HG03139 (cell line): ENCODE data around the gene RBM15.
A peak's percentile ranks its signal among the peaks of the same experiment; 100 is the strongest.

ENCODE experiments used
- ATAC-seq: cut with Tn5 transposase; IDR thresholded peaks from one replicate; pipeline ENCODE4 v1.9.1; 2021; ENCODE audit not compliant: unreplicated experiment

RBM15 gene, protein sequence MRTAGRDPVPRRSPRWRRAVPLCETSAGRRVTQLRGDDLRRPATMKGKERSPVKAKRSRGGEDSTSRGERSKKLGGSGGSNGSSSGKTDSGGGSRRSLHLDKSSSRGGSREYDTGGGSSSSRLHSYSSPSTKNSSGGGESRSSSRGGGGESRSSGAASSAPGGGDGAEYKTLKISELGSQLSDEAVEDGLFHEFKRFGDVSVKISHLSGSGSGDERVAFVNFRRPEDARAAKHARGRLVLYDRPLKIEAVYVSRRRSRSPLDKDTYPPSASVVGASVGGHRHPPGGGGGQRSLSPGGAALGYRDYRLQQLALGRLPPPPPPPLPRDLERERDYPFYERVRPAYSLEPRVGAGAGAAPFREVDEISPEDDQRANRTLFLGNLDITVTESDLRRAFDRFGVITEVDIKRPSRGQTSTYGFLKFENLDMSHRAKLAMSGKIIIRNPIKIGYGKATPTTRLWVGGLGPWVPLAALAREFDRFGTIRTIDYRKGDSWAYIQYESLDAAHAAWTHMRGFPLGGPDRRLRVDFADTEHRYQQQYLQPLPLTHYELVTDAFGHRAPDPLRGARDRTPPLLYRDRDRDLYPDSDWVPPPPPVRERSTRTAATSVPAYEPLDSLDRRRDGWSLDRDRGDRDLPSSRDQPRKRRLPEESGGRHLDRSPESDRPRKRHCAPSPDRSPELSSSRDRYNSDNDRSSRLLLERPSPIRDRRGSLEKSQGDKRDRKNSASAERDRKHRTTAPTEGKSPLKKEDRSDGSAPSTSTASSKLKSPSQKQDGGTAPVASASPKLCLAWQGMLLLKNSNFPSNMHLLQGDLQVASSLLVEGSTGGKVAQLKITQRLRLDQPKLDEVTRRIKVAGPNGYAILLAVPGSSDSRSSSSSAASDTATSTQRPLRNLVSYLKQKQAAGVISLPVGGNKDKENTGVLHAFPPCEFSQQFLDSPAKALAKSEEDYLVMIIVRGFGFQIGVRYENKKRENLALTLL

GRCh38 chr1:110338886-110339406, at the start of gene RBM15:
RBM15 (plus strand) TSS chr1:110339377; CDS start chr1:110339406, 29 bp downstream.
- peak; percentile 71 for ATAC-seq

DNA sequence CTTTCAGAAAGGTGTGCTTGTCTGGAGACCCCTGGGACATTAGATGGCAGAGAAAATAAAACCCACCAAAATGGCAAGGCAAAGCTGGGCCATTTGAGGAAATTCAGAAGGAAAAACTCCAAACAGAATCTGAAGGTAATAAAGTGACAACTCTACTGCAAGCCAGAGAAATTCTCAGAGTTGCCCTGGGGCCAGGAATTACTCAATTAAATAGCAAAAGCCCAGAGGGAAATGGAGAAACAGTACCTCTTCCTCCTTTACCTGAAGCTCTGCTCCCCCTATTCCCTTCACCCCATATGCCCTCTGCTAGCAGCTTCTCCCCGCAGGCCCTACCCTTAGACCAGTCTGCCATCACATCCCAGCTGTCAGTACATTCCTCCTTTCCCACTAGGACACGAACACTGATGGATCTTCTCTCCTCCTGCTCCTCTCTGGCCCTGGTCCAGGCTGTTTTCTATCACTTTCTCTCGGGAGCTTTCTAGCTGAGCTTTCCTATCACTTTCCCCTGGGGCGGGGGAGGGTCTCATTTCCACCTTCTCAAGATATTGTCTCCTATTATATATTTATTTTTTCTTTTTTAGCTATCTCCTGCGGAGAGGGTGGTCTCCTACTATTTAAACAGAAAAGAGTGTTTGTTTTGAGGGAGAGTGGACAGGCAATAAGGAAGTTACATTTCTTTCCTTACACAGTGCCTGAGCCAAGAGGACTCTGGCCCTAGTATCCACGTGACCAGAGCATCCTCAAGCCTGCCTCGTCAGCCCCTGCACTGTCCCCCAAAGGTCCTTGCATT, 47.7 kb upstream of the RBM15 start:
- no peak for ATAC-seq

GRCh38 chr1:110292031-110292741, 47.0 kb upstream of the RBM15 start:
- ATAC-seq: no peak

GRCh38 chr1:110293601-110294104, 45.5 kb upstream of the RBM15 start:
- ATAC-seq: no peak

GRCh38 chr1:110294308-110294707, 44.9 kb upstream of the RBM15 start:
- no peak for ATAC-seq

DNA sequence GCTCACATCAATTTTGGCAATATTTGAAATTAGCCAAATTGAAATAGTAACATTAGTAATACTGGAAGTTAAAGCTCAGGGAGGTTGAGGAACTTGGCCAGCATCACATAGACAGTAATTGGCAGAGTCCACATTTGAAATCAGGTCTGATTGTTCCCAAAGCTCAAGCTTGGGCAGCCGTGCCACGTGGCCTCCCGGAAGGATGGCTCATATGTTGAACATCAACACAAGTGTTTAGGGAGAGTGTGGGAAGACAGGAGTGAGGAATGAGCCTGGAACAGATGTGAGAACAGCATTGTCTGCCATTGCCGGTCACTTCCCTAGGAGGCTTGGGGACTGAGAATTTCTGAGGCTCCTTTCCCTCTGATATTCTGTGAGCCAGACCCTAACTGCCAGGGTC, 40.2 kb upstream of the RBM15 start:
- no peak for ATAC-seq

DNA sequence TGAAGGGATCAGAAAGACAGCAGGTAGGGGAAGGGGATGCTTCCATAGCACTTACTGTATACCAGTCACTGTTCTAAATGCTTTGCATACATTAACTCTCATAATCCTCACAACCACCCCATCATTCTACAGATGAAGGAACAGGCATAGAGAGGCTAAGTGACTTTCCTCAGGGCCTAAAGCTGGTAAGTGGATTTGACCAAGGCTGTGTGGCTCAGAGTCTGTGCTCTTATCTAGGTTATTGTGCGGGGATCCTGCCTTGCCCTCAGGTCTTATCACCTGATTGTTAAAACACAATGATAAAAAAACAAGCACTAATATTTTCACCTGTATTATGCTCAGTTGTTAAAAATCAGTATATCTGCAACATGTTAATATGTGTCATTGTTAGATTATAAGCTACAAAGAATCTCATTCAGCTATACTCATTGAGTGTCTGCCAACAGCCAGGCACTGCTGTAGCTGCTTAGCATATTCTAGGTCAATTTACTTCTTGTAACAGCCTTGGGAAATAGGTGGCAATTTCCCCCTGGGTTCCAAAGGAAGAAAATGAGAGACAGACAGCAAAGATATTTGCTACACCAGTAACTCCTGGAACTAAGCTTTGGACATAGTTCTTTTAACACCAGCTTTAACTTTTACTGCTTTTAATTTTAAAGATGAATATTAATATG, 38.6 kb upstream of the RBM15 start:
- no peak for ATAC-seq

DNA sequence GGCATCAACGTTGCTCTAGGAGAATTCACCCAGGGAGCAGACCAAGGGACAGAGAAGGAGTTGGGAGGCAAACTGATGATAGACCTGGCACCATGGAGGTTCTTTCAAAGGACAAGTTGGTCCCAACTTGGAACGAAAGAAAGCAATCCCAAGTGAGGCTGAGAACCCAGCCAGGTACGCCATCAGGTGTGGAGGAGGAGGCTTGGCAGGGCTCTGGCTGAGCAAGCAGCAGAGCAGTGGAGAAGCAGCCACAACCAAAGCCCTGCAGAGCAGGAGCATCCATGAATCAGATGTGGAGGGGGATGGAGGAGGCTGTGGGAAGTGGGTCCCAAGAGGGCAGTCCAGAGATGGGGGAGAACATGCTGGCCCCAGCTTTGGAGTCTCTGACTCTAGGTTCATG, 36.3 kb upstream of the RBM15 start:
- no peak for ATAC-seq

DNA sequence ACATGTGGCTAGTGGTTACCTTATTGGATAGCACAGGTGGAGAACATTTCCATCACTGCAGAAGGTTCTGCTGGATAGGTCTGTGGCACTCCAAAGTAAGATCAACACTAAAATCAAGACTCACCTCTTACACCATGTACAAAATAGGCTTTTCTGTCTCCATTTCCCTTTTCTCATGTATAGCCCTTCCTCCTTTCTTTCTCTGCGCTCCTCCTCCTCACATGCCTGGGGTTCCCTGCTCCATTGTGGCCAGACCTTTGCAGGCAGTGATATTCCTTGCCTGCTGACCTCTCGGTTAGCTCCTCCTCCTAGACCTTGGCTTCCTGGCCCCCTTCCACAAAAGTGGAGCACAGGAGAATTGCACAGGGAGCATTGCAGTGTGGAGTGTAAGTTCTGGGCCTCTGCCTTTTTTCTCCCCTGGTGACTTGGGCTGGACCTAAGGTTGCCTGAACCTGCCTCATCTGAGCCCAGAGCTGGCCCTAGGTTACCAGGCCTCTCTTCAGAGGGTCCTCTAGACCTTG, 33.2 kb upstream of the RBM15 start:
- no peak for ATAC-seq

GRCh38 chr1:110307239-110307974, 31.8 kb upstream of the RBM15 start:
- ATAC-seq: no peak

GRCh38 chr1:110308247-110308646, 30.9 kb upstream of the RBM15 start:
- no peak for ATAC-seq

DNA sequence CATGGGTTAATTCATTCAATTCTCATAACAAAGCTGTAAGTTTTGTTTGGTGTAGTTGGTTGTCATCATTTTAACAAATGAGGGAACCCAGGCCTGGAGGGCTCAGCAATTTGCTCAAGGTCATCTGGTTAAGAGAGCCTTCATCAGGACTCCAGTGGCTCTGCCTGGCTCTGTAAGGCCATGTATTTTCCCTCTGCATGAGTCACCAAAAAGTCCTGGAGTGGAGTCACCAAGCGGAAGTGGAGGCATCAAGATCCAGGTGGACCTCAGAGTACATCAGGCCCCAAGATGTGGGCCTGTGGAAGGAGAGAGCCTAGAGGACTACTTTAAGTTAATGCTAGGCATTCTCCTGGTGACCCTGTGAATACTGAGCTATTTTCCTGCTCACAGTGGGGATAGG, 30.0 kb upstream of the RBM15 start:
- ATAC-seq: no peak

DNA sequence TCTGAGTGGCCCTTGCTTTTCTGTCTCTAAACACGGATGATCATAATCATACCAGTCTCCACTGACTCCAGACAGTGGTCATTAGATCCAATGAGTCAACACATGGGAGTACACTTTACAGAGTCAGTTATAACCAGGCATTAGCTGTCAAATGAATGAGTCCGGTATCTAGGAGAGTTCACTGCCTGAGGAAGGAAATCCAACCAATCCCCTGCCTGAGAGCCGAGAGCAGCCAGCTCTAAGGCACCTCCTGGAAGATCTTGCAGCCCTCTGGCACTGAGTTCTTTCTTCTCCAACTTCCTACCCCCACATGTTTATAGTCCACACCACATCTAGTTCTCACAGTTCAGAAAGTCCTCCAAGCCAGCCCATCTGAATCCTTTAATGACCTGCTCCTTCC, 29.4 kb upstream of the RBM15 start:
- ATAC-seq: no peak

- ATAC-seq: no peak
These were observed 28.9 kb upstream of the RBM15 start for GRCh38 chr1:110310300-110310699.

GRCh38 chr1:110312188-110313121, 26.7 kb upstream of the RBM15 start:
- ATAC-seq: no peak

DNA sequence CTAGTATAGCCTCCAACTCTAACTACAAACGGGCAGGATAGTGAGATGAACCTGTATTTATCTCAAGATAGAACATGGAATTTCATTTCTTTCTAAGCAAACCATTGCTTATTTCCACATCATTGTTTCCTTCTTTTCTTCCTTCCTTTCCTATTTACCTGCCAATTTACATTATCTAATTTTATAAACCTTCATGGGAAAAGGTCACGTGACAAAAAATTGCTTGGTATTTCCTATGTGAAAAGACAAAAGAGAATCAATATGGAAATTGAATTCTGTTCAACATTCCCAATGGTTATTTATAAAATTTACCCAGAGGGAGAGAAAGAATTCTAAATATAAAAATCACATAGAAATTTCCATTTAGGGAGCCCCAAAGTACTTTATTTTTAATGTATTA, 22.4 kb upstream of the RBM15 start:
- ATAC-seq: no peak

DNA sequence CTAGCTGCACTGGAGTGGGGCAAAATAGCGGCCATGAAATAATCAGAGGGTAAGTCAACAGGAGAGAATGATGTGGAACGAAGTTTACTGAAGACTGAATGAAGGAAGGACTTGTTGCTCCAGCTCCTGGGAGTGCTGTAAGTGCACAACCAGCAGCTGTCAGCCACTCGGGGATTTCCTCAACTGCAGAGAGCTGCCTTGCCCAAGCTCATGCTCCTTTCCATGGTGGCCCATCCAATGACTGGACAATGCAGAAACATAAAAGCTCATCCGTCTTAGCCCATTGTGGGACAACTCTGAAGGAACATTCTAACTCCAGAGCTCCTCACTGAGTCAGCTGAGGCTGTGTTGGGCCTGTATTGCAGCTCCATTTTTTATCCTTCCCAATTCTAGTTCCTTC, 21.1 kb upstream of the RBM15 start:
- no peak for ATAC-seq
